ENCODE measurements around the gene RALGPS2.

DNA sequence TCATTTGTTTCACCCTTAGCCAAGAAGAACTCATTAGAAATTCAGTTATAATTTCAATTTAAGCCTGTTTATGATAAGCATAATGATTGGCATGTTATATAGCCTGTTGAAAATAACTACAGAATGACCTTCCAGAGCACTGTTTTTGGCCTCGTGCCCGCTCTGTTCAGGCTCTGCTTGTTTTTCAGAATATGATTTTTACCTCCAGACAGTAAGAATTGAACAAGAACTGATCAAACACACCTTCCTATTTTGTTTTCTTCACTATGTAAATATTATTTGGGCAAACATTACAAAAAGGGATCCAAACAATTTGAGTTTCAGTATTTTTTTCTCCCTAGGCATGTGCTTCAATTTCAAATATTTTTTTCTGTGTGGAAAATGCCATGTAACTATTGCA lies 193.9 kb downstream of the RALGPS2 start:
- TF ChIP-seq CTCF (IDR thresholded peaks at IDR 0.05) (no peak), EZH2 (IDR thresholded peaks at IDR 0.05; ENCODE audit: borderline replicate concordance, insufficient read depth, low read depth, low read length, poor library complexity, severe bottlenecking) (no peak)

Data from B cell (primary cell).